MM.1S (cell line): ENCODE data around the gene TAS2R43.

ENCODE experiments used
- DNase-seq: peaks from one replicate; pipeline ENCODE4 v3.0.0-alpha.2; 2015
- H2AFZ ChIP-seq: fragments of 300-600 bp; sonication (generic); 2 replicates; pipeline ENCODE4 v1.6.0; 2016; ENCODE audit warnings: antibody characterized with exemption, low read length
- H3F3A ChIP-seq: fragments of 300-600 bp; sonication (generic); 2 replicates; pipeline ENCODE4 v1.6.1; 2016; ENCODE audit warnings: mild to moderate bottlenecking, antibody characterized with exemption, low read length, moderate library complexity, mixed read lengths; ENCODE audit not compliant: insufficient read depth
- H3K27ac ChIP-seq: fragments of 300-600 bp; sonication (generic); 2 replicates; pipeline ENCODE4 v1.5.1; 2016; ENCODE audit warnings: mild to moderate bottlenecking, low read length
- H3K27me3 ChIP-seq: fragments of 300-600 bp; sonication (generic); replicated peaks from 2 replicates; pipeline ENCODE4 v1.6.0; 2016; ENCODE audit warnings: low read length; ENCODE audit not compliant: insufficient read depth
- H3K36me3 ChIP-seq: fragments of 300-600 bp; sonication (generic); replicated peaks from 2 replicates; pipeline ENCODE4 v1.6.1; 2016; ENCODE audit warnings: mild to moderate bottlenecking, low read length, mixed read lengths; ENCODE audit not compliant: insufficient read depth
- H3K4me1 ChIP-seq: fragments of 300-600 bp; sonication (generic); 2 replicates; pipeline ENCODE4 v1.6.1; 2016; ENCODE audit warnings: low read length, mixed read lengths
- H3K4me2 ChIP-seq: fragments of 300-600 bp; sonication (generic); 2 replicates; pipeline ENCODE4 v1.6.0; 2016; ENCODE audit warnings: low read depth, low read length
- H3K4me3 ChIP-seq: fragments of 300-600 bp; sonication (generic); 2 replicates; pipeline ENCODE4 v1.5.1; 2016; ENCODE audit warnings: low read length, mixed read lengths
- H3K79me2 ChIP-seq: fragments of 300-600 bp; sonication (generic); 2 replicates; pipeline ENCODE4 v1.6.1; 2016; ENCODE audit warnings: mixed run types, low read length, mixed read lengths
- H3K9ac ChIP-seq: fragments of 300-600 bp; sonication (generic); 2 replicates; pipeline ENCODE4 v1.6.1; 2016; ENCODE audit warnings: low read length, mixed read lengths
- H3K9me2 ChIP-seq: fragments of 300-600 bp; sonication (generic); replicated peaks from 2 replicates; pipeline ENCODE4 v1.6.1; 2016; ENCODE audit warnings: mild to moderate bottlenecking, low read length, mixed read lengths; ENCODE audit not compliant: insufficient read depth
- H3K9me3 ChIP-seq: fragments of 300-600 bp; sonication (generic); replicated peaks from 2 replicates; pipeline ENCODE4 v1.6.1; 2016; ENCODE audit warnings: mild to moderate bottlenecking, low read length, mixed read lengths; ENCODE audit not compliant: insufficient read depth
- H4K20me1 ChIP-seq: fragments of 300-600 bp; sonication (generic); 2 replicates; pipeline ENCODE4 v1.6.1; 2016; ENCODE audit warnings: mild to moderate bottlenecking, low read length, moderate library complexity, mixed read lengths; ENCODE audit not compliant: insufficient read depth
- EZH2 ChIP-seq: fragments of 300-600 bp; sonication (generic); optimal IDR thresholded peaks from 2 replicates; pipeline ENCODE3; 2017; ENCODE audit warnings: low read depth, mild to moderate bottlenecking, antibody characterized with exemption, low read length, mixed read lengths
- EZH2phosphoT487 ChIP-seq: fragments of 300-600 bp; sonication (generic); IDR thresholded peaks from 2 replicates; pipeline ENCODE4 v1.6.1; 2018; ENCODE audit warnings: antibody characterized with exemption, low read length
- TF ChIP-seq, protein P1 (sequence below): fragments of 300-600 bp; sonication (generic); IDR thresholded peaks from 2 replicates; pipeline ENCODE4 v1.5.1; 2016; ENCODE audit warnings: antibody characterized with exemption, low read length, mixed read lengths

The TAS2R43 gene

GRCh38 chr12:11081987-11082386, 10.1 kb downstream of the TAS2R43 start:
- Histone ChIP-seq H3K4me2 (no peak overlapping the region), H3K36me3 (no peaks in the 10 kb centered on the region), H4K20me1 (no peaks in the 10 kb centered on the region), H3K4me1 (no peaks in the 10 kb centered on the region), H3K9me2 (no peaks in the 10 kb centered on the region), H3K4me3 (no peak overlapping the region), H3F3A (no peaks in the 10 kb centered on the region), H3K27ac (no peak overlapping the region), H2AFZ (no peak overlapping the region), H3K79me2 (no peaks in the 10 kb centered on the region), H3K9ac (no peak overlapping the region), H3K9me3 (no peaks in the 10 kb centered on the region), H3K27me3 (no peaks in the 10 kb centered on the region)
- TF ChIP-seq EZH2 (no peak), EZH2phosphoT487 (no peak)
- TF ChIP-seq, protein P1, sequence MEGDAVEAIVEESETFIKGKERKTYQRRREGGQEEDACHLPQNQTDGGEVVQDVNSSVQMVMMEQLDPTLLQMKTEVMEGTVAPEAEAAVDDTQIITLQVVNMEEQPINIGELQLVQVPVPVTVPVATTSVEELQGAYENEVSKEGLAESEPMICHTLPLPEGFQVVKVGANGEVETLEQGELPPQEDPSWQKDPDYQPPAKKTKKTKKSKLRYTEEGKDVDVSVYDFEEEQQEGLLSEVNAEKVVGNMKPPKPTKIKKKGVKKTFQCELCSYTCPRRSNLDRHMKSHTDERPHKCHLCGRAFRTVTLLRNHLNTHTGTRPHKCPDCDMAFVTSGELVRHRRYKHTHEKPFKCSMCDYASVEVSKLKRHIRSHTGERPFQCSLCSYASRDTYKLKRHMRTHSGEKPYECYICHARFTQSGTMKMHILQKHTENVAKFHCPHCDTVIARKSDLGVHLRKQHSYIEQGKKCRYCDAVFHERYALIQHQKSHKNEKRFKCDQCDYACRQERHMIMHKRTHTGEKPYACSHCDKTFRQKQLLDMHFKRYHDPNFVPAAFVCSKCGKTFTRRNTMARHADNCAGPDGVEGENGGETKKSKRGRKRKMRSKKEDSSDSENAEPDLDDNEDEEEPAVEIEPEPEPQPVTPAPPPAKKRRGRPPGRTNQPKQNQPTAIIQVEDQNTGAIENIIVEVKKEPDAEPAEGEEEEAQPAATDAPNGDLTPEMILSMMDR = no peak
- no peak for DNase-seq

DNA sequence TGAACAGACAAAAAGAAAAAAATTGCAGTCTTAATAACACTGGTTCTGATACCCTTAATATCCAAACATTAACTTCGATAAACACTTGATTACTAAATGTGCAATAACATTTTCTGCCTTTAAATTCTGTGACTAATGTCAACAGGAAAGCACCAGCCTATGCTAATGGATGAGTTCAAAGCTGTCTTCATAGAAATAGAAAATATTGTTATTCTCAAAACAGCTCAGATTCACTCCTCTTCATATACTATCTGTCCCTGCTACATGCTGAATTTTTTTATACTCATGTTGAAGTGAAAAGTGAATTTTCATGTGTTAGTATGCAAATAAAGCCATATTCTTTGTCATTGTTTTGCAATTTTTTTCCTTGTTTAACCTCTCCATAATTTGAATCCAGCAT, 13.9 kb downstream of the TAS2R43 start:
- Histone ChIP-seq H2AFZ (no peak overlapping the region), H3K4me3 (no peak overlapping the region), H3K36me3 (no peaks in the 10 kb centered on the region), H3K27ac (no peak overlapping the region), H3K9me2 (no peaks in the 10 kb centered on the region), H3F3A (no peaks in the 10 kb centered on the region), H3K4me2 (no peak overlapping the region), H3K9ac (no peak overlapping the region), H3K27me3 (no peaks in the 10 kb centered on the region), H3K4me1 (peaks cover 3% of the 10 kb centered on the region; the same call in 1 of the 2 replicates), H3K79me2 (no peaks in the 10 kb centered on the region), H3K9me3 (no peaks in the 10 kb centered on the region), H4K20me1 (no peaks in the 10 kb centered on the region)
- TF ChIP-seq, protein P1 = no peak
- TF ChIP-seq EZH2phosphoT487 = no peak
- no peak for TF ChIP-seq EZH2
- no peak for DNase-seq

DNA sequence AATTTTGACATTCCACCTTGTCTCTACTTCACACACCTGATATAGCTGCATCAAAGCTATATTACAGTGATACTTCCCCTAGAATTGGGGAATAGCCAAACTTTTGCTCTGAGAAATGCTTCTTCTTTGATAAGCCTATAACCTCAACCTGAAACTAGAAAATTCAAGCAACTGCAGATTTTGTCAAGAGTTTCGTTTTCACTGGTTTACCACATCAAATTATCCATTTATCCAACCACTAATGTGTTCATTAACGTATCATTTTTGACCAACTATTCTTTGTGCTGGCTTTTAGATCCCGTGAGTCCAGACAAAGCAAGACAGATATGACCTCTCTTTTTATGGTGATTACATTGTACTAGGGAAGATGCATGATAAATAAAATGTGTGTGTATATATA, 16.5 kb downstream of the TAS2R43 start:
- no peak overlapping the region for H3K27ac ChIP-seq
- no peaks in the 10 kb centered on the region for H3K36me3 ChIP-seq
- H3K4me3 ChIP-seq = no peak overlapping the region

More for the DNA sequence above, 16.5 kb downstream of the TAS2R43 start:
- Histone ChIP-seq H3K79me2 (no peaks in the 10 kb centered on the region), H3K9ac (no peak overlapping the region), H3K27me3 (no peaks in the 10 kb centered on the region), H3K4me1 (peaks cover 3% of the 10 kb centered on the region; the same call in 1 of the 2 replicates), H3F3A (no peaks in the 10 kb centered on the region), H3K9me2 (no peaks in the 10 kb centered on the region), H2AFZ (no peak overlapping the region), H3K9me3 (no peaks in the 10 kb centered on the region), H3K4me2 (no peak overlapping the region), H4K20me1 (no peaks in the 10 kb centered on the region)
- DNase-seq = peak; percentile 48
- TF ChIP-seq EZH2phosphoT487 = no peak
- TF ChIP-seq, protein P1 = no peak
- no peak for TF ChIP-seq EZH2
